ENCODE measurements around the gene AMDHD2.

The AMDHD2 gene

GRCh38 chr16:2500430-2500917 lies 19.7 kb upstream of the AMDHD2 start:
- peak; percentile 35 for DNase-seq

- DNase-seq = peak; percentile 76
These were observed 19.0 kb upstream of the AMDHD2 start for GRCh38 chr16:2500918-2501750.

- no peak for DNase-seq
These were observed 17.9 kb upstream of the AMDHD2 start for GRCh38 chr16:2501946-2502895.

- no peak for DNase-seq
These were observed 14.5 kb upstream of the AMDHD2 start for GRCh38 chr16:2505695-2506094.

- DNase-seq = no peak
These were observed 13.0 kb upstream of the AMDHD2 start for GRCh38 chr16:2507052-2507659.

- DNase-seq = no peak
These were observed 12.5 kb upstream of the AMDHD2 start for GRCh38 chr16:2507665-2508064.

GRCh38 chr16:2508722-2509400 lies 11.3 kb upstream of the AMDHD2 start:
- DNase-seq = no peak

GRCh38 chr16:2511128-2511800 lies 8.9 kb upstream of the AMDHD2 start:
- DNase-seq = no peak

- no peak for DNase-seq
These were observed 8.0 kb upstream of the AMDHD2 start for GRCh38 chr16:2511996-2512734.

GRCh38 chr16:2512735-2513404 lies 7.3 kb upstream of the AMDHD2 start:
- DNase-seq = peak; percentile 59

GRCh38 chr16:2513405-2514332 lies 6.5 kb upstream of the AMDHD2 start, which contains the start of gene ATP6V0C:
ATP6V0C (plus strand) TSS chr16:2513952; CDS start chr16:2514104, 152 bp downstream.
- DNase-seq = peak; percentile 98

- peak; percentile 46 for DNase-seq
These were observed 5.6 kb upstream of the AMDHD2 start for GRCh38 chr16:2514333-2515179.

GRCh38 chr16:2515180-2515851 lies 4.9 kb upstream of the AMDHD2 start:
- no peak for DNase-seq

- DNase-seq = no peak
These were observed 3.6 kb upstream of the AMDHD2 start for GRCh38 chr16:2516391-2517240.

- DNase-seq = no peak
These were observed 2.1 kb upstream of the AMDHD2 start for GRCh38 chr16:2517954-2518605.
